NT2/D1 (cell line): ENCODE measurements around the gene ARHGEF37.

Experiments used
- YY1 ChIP-seq: IDR thresholded peaks from 2 replicates; pipeline ENCODE4 v1.6.1; 2011; ENCODE audit not compliant: insufficient read length, insufficient read depth
- ZNF274 ChIP-seq: IDR thresholded peaks from 2 replicates; pipeline ENCODE4 v1.6.1; 2011; ENCODE audit warnings: mild to moderate bottlenecking, low read depth, low read length

- TF ChIP-seq ZNF274 = no peak
- no peak for TF ChIP-seq YY1
These were observed 36.5 kb downstream of the ARHGEF37 start for GRCh38 chr5:149617760-149618306.
